K562 (cell line): Measurements from ENCODE around the gene CDKN2AIP. TPM values are rescaled to one million over a fixed set of nuclear protein-coding genes. Genes with fewer than 3 reads are reported as not detected.

Experiments
- ATAC-seq: fragments of 200-7000 bp; cut with Tn5 transposase; 3 replicates; pipeline ENCODE4 v1.9.1; 2020; ENCODE audit warnings: moderate library complexity
- BruUV-seq: library from RNA; stranded (reverse); fragments of 400-500 nt; replicated peaks from 2 replicates; lab custom pipeline; 2021; lab: Mats Ljungman, UMichigan
- CTCF ChIA-PET: fragments of 300-600 bp; formaldehyde crosslinking; extraction: SDS; loops from one replicate; lab custom pipeline; 2021; ENCODE audit warnings: low intra/inter-chr PET ratio; lab: Yijun Ruan, JAX
- POLR2A ChIA-PET: fragments of 300-600, 350-650 bp; sonication (Branson Sonifier 250); formaldehyde crosslinking; extraction: SDS; loops from one replicate; lab custom pipeline; 2021; ENCODE audit warnings: antibody characterized with exemption, inconsistent platforms; lab: Yijun Ruan, JAX
- DNase-seq, 4 experiments: peaks; one replicate each; pipeline versions ENCODE4 v3.0.0 to v3.0.0-alpha.2; 2011 to 2018; ENCODE audit warnings: low spot score in 3 of 4, mixed read lengths in 3 of 4; ENCODE audit errors: extremely low read depth in 1 of 4
- FAIRE-seq: peaks from 2 replicates; lab custom pipeline; 2011; peaks lifted over from hg19 to GRCh38; lab: Jason Lieb, UNC
- H2AFZ ChIP-seq: 2 replicates; pipeline ENCODE4 v1.6.0; 2011; ENCODE audit warnings: low read depth, low read length, control low read depth, inconsistent platforms
- H3K27ac ChIP-seq: fragments of 200-600 bp; 3 replicates; pipeline ENCODE4 v1.8.0; 2011; ENCODE audit warnings: low read depth, mild to moderate bottlenecking, control low read depth, inconsistent platforms, low read length, moderate library complexity, mixed read lengths; ENCODE audit errors: extremely low read depth
- H3K27me3 ChIP-seq, 2 experiments: fragments of 300-600 bp in 1 of 2; 2 replicates in 1 of 2; 3 replicates in 1 of 2; pipeline versions ENCODE4 v1.6.0 to v1.8.0; 2011; ENCODE audit warnings: inconsistent platforms in 2 of 2, low read length in 2 of 2, mild to moderate bottlenecking in 1 of 2, mixed read lengths in 1 of 2, moderate library complexity in 1 of 2; ENCODE audit not compliant: control insufficient read depth in 2 of 2, insufficient read depth in 2 of 2
- H3K36me3 ChIP-seq: fragments of 300-600 bp; 3 replicates; pipeline ENCODE4 v1.8.0; 2011; ENCODE audit warnings: mild to moderate bottlenecking, low read length, inconsistent platforms; ENCODE audit not compliant: control insufficient read depth, insufficient read depth
- H3K4me1 ChIP-seq, 2 experiments: fragments of 200-600 bp in 1 of 2; replicated peaks in 1 of 2; 2 replicates in 1 of 2; 3 replicates in 1 of 2; pipeline versions ENCODE4 v1.5.1 to v1.8.0; 2011; ENCODE audit warnings: inconsistent platforms in 2 of 2, low read length in 2 of 2, mild to moderate bottlenecking in 1 of 2, mixed read lengths in 1 of 2, moderate library complexity in 1 of 2; ENCODE audit not compliant: control insufficient read depth in 2 of 2, insufficient read depth in 2 of 2
- H3K4me2 ChIP-seq: 2 replicates; pipeline ENCODE4 v1.6.1; 2011; ENCODE audit warnings: low read length, control low read depth, inconsistent platforms, mixed read lengths; ENCODE audit not compliant: insufficient read depth
- H3K4me3 ChIP-seq: fragments of 200-600 bp; sonication (generic), shearing (Covaris generic); 2 replicates; pipeline ENCODE4 v1.5.1; 2016; ENCODE audit warnings: control low read depth, inconsistent platforms
- H3K79me2 ChIP-seq: fragments of 200-600 bp; 3 replicates; pipeline ENCODE4 v1.8.0; 2011; ENCODE audit warnings: low read length, inconsistent platforms; ENCODE audit not compliant: control insufficient read depth, insufficient read depth
- H3K9ac ChIP-seq, 2 experiments: 2 replicates each; pipeline versions ENCODE4 v1.6.0 to v1.6.1; 2011; ENCODE audit warnings: low read depth in 2 of 2, low read length in 2 of 2, control low read depth in 1 of 2, inconsistent platforms in 1 of 2, mild to moderate bottlenecking in 1 of 2, mixed read lengths in 1 of 2; ENCODE audit not compliant: insufficient read depth in 1 of 2
- H3K9me1 ChIP-seq: one replicate; pipeline ENCODE4 v1.6.0; 2011; ENCODE audit warnings: inconsistent platforms, mild to moderate bottlenecking, low read length, moderate library complexity; ENCODE audit not compliant: control insufficient read depth, insufficient read depth
- H3K9me3 ChIP-seq: replicated peaks from 2 replicates; pipeline ENCODE4 v1.5.1; 2011; ENCODE audit warnings: low read depth, low read length, inconsistent platforms; ENCODE audit not compliant: control insufficient read depth, insufficient read depth
- H4K20me1 ChIP-seq: replicated peaks from 2 replicates; pipeline ENCODE4 v1.6.1; 2011; ENCODE audit warnings: low read length, inconsistent platforms, mixed read lengths; ENCODE audit not compliant: control insufficient read depth, insufficient read depth
- ADNP ChIP-seq: fragments of 200-800 bp; sonication (Bioruptor generic); IDR thresholded peaks from 2 replicates; pipeline ENCODE4 v1.6.1; 2016; ENCODE audit warnings: missing genetic modification characterization, missing compliant biosample characterization
- CBFA2T2 ChIP-seq: fragments of 450-650 bp; conservative IDR thresholded peaks from 2 replicates; pipeline ENCODE4 v1.6.1; 2017; ENCODE audit warnings: mild to moderate bottlenecking
- CBFA2T3 ChIP-seq: fragments of 450-650 bp; IDR thresholded peaks from 2 replicates; pipeline ENCODE4 v1.6.1; 2017
- ETV1 ChIP-seq: fragments of 450-650 bp; conservative IDR thresholded peaks from 2 replicates; pipeline ENCODE4 v1.6.1; 2016; ENCODE audit warnings: missing genetic modification characterization, control low read depth, low read depth, missing compliant biosample characterization
- FOXM1 ChIP-seq, 2 experiments: fragments of 450-650 bp in 1 of 2; sonication (generic) in 1 of 2; formaldehyde crosslinking in 1 of 2; IDR thresholded peaks; 2 replicates each; pipeline versions ENCODE4 v1.6.1 to v1.9.0; 2017 to 2022; ENCODE audit warnings: low read depth in 2 of 2, mild to moderate bottlenecking in 2 of 2, missing genetic modification reagents in 1 of 2, moderate library complexity in 1 of 2
- GABPB1 ChIP-seq: sonication (generic); formaldehyde crosslinking; IDR thresholded peaks from 2 replicates; pipeline ENCODE4 v1.8.0; 2022; ENCODE audit warnings: mild to moderate bottlenecking, missing genetic modification reagents
- GTF2F1 ChIP-seq: IDR thresholded peaks from 2 replicates; pipeline ENCODE4 v1.6.1; 2011; ENCODE audit warnings: low read depth, low read length, improper control_type of control experiment
- POLR2G ChIP-seq: fragments of 200-400 bp; formaldehyde crosslinking; IDR thresholded peaks from 2 replicates; pipeline ENCODE4 v1.6.1; 2017; ENCODE audit warnings: low read depth, mild to moderate bottlenecking, antibody characterized with exemption, low read length, moderate library complexity
- RBBP5 ChIP-seq: fragments of 200-600 bp; sonication (generic); IDR thresholded peaks from 2 replicates; pipeline ENCODE4 v1.6.1; 2012; ENCODE audit warnings: borderline replicate concordance, mild to moderate bottlenecking, low read length, control low read depth, inconsistent platforms; ENCODE audit not compliant: insufficient read depth, poor library complexity, severe bottlenecking
- RBM34 ChIP-seq: fragments of 200-400 bp; formaldehyde crosslinking; IDR thresholded peaks from 2 replicates; pipeline ENCODE4 v1.6.1; 2018; ENCODE audit warnings: low read length, borderline replicate concordance; ENCODE audit not compliant: insufficient read depth
- SP1 ChIP-seq: sonication (generic); formaldehyde crosslinking; IDR thresholded peaks from 2 replicates; pipeline ENCODE4 v1.8.1; 2022; ENCODE audit warnings: mild to moderate bottlenecking, missing genetic modification reagents
- SPI1 ChIP-seq: IDR thresholded peaks from 2 replicates; pipeline ENCODE4 v1.6.1; 2011; ENCODE audit warnings: low read depth, low read length, control low read depth, borderline replicate concordance
- SREBF1 ChIP-seq: fragments of 150-350 bp; IDR thresholded peaks from 2 replicates; pipeline ENCODE4 v1.6.1; 2014; ENCODE audit warnings: antibody characterized with exemption, low read depth, low read length, borderline replicate concordance
- TAF9B ChIP-seq: fragments of 450-650 bp; IDR thresholded peaks from 2 replicates; pipeline ENCODE4 v1.6.1; 2018; ENCODE audit warnings: mild to moderate bottlenecking; ENCODE audit not compliant: partially characterized antibody
- TAL1 ChIP-seq: fragments of 450-650 bp; IDR thresholded peaks from 2 replicates; pipeline ENCODE4 v1.6.1; 2016; ENCODE audit warnings: mild to moderate bottlenecking
- TCFL5 ChIP-seq: fragments of 250-450 bp; sonication (Bioruptor Pico); conservative IDR thresholded peaks from 2 replicates; pipeline ENCODE4 v1.6.1; 2021; ENCODE audit warnings: mild to moderate bottlenecking, moderate library complexity, matching md5 sums
- TEAD2 ChIP-seq: fragments of 450-650 bp; IDR thresholded peaks from 2 replicates; pipeline ENCODE4 v1.6.1; 2016; ENCODE audit warnings: missing genetic modification characterization, control low read depth, missing compliant biosample characterization
- TEAD4 ChIP-seq, 2 experiments: sonication (generic) in 1 of 2; formaldehyde crosslinking in 1 of 2; IDR thresholded peaks; 2 replicates each; pipeline versions ENCODE4 v1.6.1 to v1.8.0; 2012 to 2022; ENCODE audit warnings: borderline replicate concordance in 1 of 2, inconsistent platforms in 1 of 2, low read length in 1 of 2, mild to moderate bottlenecking in 1 of 2, missing genetic modification reagents in 1 of 2
- U2AF1 ChIP-seq: fragments of 200-400 bp; formaldehyde crosslinking; optimal IDR thresholded peaks from 2 replicates; pipeline ENCODE3; 2017; ENCODE audit warnings: mild to moderate bottlenecking, low read depth, low read length, moderate library complexity
- ZKSCAN3 ChIP-seq: fragments of 250-450 bp; sonication (Bioruptor Pico); IDR thresholded peaks from 2 replicates; pipeline ENCODE4 v1.4.0; 2020
- ZNF146 ChIP-seq: IDR thresholded peaks from one replicate; pipeline ENCODE4 v1.6.1; 2018; ENCODE audit warnings: missing compliant biosample characterization; ENCODE audit not compliant: unreplicated experiment
- ZNF24 ChIP-seq: fragments of 450-650 bp; IDR thresholded peaks from 2 replicates; pipeline ENCODE4 v1.6.1; 2016
- ZNF311 ChIP-seq: fragments of 250-450 bp; sonication (Bioruptor Pico); IDR thresholded peaks from 2 replicates; pipeline ENCODE4 v1.4.0; 2020; ENCODE audit warnings: mild to moderate bottlenecking, moderate library complexity
- ZNF324 ChIP-seq: fragments of 250-450 bp; sonication (Bioruptor Pico); IDR thresholded peaks from 2 replicates; pipeline ENCODE4 v1.4.0; 2020; ENCODE audit warnings: mild to moderate bottlenecking
- ZNF436 ChIP-seq: fragments of 250-450, 450-650 bp; sonication (Bioruptor Pico); formaldehyde crosslinking; IDR thresholded peaks from 2 replicates; pipeline ENCODE4 v1.7.0; 2020; ENCODE audit warnings: mild to moderate bottlenecking
- ZNF507 ChIP-seq: conservative IDR thresholded peaks from 2 replicates; pipeline ENCODE4 v1.6.1; 2017; ENCODE audit warnings: missing genetic modification characterization, missing compliant biosample characterization
- WGBS: fragments of 100-300 bp; shearing (Covaris generic); methylation state at CpG from one replicate; pipeline ENCODE4 v1.1.6; 2016; ENCODE audit warnings: low coverage, mixed read lengths; ENCODE audit not compliant: insufficient coverage; ENCODE audit errors: missing lambda C conversion rate; 5-methylcytosine and 5-hydroxymethylcytosine counted together
- in situ Hi-C: fragments of 300-500 bp; cut with MboI; formaldehyde crosslinking; loops from 4 replicates; pipeline ENCODE4 v1.15.0; 2018; ENCODE audit warnings: inconsistent platforms, mixed read lengths
- intact Hi-C: fragments of 100-400 bp; cut with micrococcal nuclease; formaldehyde crosslinking; loops from 2 replicates; pipeline ENCODE4 v1.14.2; 2022
- polyA plus RNA-seq, 8 experiments: library from polyadenylated mRNA; depleted of rRNA in 4 of 8; stranded (reverse) in 5 of 8; unstranded in 3 of 8; fragments of >200 nt; fragmentation: Nextera tagmentation in 2 of 8; fragmentation: Illumina TruSeq in 1 of 8; extraction: Ambion mirVana in 2 of 8; extraction: Trizol in 1 of 8; gene quantifications; 2 replicates each; pipeline versions ENCODE4 v1.2.1 to v1.2.3, GENCODE V29; 2011 to 2014; ENCODE audit warnings: inconsistent platforms in 1 of 8, missing spikeins in 1 of 8
- total RNA-seq, 7 experiments: library from RNA; depleted of rRNA in 6 of 7; stranded (reverse); fragments of >200 nt in 6 of 7; fragmentation: Illumina TruSeq in 2 of 7; extraction: Trizol in 2 of 7; gene quantifications; 2 replicates each; pipeline versions ENCODE4 v1.2.1 to v1.2.3, GENCODE V29; 2011 to 2021; ENCODE audit warnings: low replicate concordance in 1 of 7

The CDKN2AIP gene
- total and polyA plus RNA-seq, 9 of the 15 experiments (the other 6 are each of a cell fraction or from before 2014, with no cell fraction given) = 5.9 to 22.0 (median 19.7) TPM

GRCh38 chr4:183455431-183456195, 11.2 kb downstream of the CDKN2AIP start:
- peaks cover 0 to 3% of the 10 kb centered on the region in 2 experiments; a peak in 1 of 5 replicates for H3K4me1 ChIP-seq
- WGBS = 46% methylated on average over 7 of the region's 7 CpGs
- H3K9me1 ChIP-seq = no peaks in the 10 kb centered on the region
- BruUV-seq = no TSS peak
- POLR2A ChIA-PET = interaction anchor here (0.7 to 1.6 kb wide), 2 partner anchors 9 to 1527 kb away, joined by 3 to 7 read pairs; no protein-coding TSS in a partner anchor
- no peak for DNase-seq
- no peaks in the 10 kb centered on the region for H3K9me3 ChIP-seq
- CTCF ChIA-PET = no interaction called here
- H3K79me2 ChIP-seq = no peaks in the 10 kb centered on the region
- H3K36me3 ChIP-seq = peaks cover 14% of the 10 kb centered on the region; the same call in 1 of the 3 replicates
- no peaks in the 10 kb centered on the region for H4K20me1 ChIP-seq
- no peak overlapping the region for H3K9ac ChIP-seq
- ATAC-seq = no peak
- H3K4me3 ChIP-seq = no peak overlapping the region
- no peak overlapping the region for H3K27ac ChIP-seq
- in situ Hi-C loops (loop anchor here (25.0 kb wide), 1 partner anchor 707 kb away; no protein-coding TSS in a partner anchor), intact Hi-C loops (no loop called here)
- H2AFZ ChIP-seq = no peak overlapping the region
- no peaks in the 10 kb centered on the region for H3K27me3 ChIP-seq
- FAIRE-seq = no peak
- no peak overlapping the region for H3K4me2 ChIP-seq
- TF ChIP-seq ETV1 (no peak), SP1 (no peak), GABPB1 (CRISPR knock-in tag) (no peak), TEAD2 (tag) (no peak), RBM34 (no peak), TCFL5 (CRISPR knock-in tag) (no peak), CBFA2T3 (peak; percentile 48), SREBF1 (no peak), SPI1 (no peak), POLR2G (no peak), RBBP5 (no peak), ZNF436 (CRISPR knock-in tag) (no peak), FOXM1 (IDR thresholded peaks at IDR 0.05; ENCODE audit: low read depth) (no peak), FOXM1 (CRISPR knock-in tag; IDR thresholded peaks at IDR 0.05; ENCODE audit: low read depth) (no peak), U2AF1 (no peak), ZKSCAN3 (CRISPR knock-in tag) (no peak), ZNF507 (tag) (no peak), ZNF324 (CRISPR knock-in tag) (no peak), GTF2F1 (no peak), TEAD4 (IDR thresholded peaks at IDR 0.05; ENCODE audit: low read length) (peak; percentile 34; the same call in 1 of the 2 replicates), TEAD4 (CRISPR knock-in tag; IDR thresholded peaks at IDR 0.05; ENCODE audit: borderline replicate concordance) (no peak), TAF9B (no peak), ZNF24 (no peak), ZNF146 (no peak), TAL1 (peak; percentile 25; the same call in 1 of the 2 replicates), ZNF311 (CRISPR knock-in tag) (no peak), CBFA2T2 (peak; percentile 25; the same call in 1 of the 2 replicates), ADNP (tag) (no peak)
